Glutamatergic neuron (in vitro differentiated cells): ENCODE results near the gene RSKR. TPM values are rescaled to one million over a fixed set of nuclear protein-coding genes. Genes with fewer than 3 reads are reported as not detected.
"Not testable (repeated sequence)": the region's sequence is repeated elsewhere in the genome, so short reads cannot be mapped to it uniquely, and the experiment has no call there.

Source experiments
- DNase-seq: peaks from one replicate; pipeline ENCODE4 v3.0.0; 2022
- H3K27ac Mint-ChIP-seq: one replicate; pipeline ENCODE4 v1.8.0; 2020; ENCODE audit warnings: mild to moderate bottlenecking, mixed read lengths, inconsistent platforms; ENCODE audit not compliant: unreplicated experiment
- H3K27me3 Mint-ChIP-seq: one replicate; pipeline ENCODE4 v1.8.0; 2020; ENCODE audit warnings: mild to moderate bottlenecking, moderate library complexity, mixed read lengths, inconsistent platforms; ENCODE audit not compliant: unreplicated experiment
- H3K36me3 Mint-ChIP-seq: one replicate; pipeline ENCODE4 v1.8.0; 2020; ENCODE audit warnings: mild to moderate bottlenecking, mixed read lengths, inconsistent platforms; ENCODE audit not compliant: unreplicated experiment
- H3K4me1 Mint-ChIP-seq: one replicate; pipeline ENCODE4 v1.8.0; 2020; ENCODE audit warnings: mild to moderate bottlenecking, low read depth, mixed read lengths, inconsistent platforms; ENCODE audit not compliant: unreplicated experiment
- H3K4me3 Mint-ChIP-seq: one replicate; pipeline ENCODE4 v1.8.0; 2020; ENCODE audit warnings: mild to moderate bottlenecking, mixed read lengths, inconsistent platforms; ENCODE audit not compliant: unreplicated experiment
- H3K9me3 Mint-ChIP-seq: one replicate; pipeline ENCODE4 v1.8.0; 2020; ENCODE audit warnings: mild to moderate bottlenecking, moderate library complexity, mixed read lengths, inconsistent platforms; ENCODE audit not compliant: unreplicated experiment
- CTCF ChIP-seq: fragments of 200-600 bp; sonication (generic); IDR thresholded peaks from one replicate; pipeline ENCODE4 v1.5.0; 2021; ENCODE audit not compliant: partially characterized antibody, unreplicated experiment
- total RNA-seq: library from RNA; stranded (reverse); fragmentation: NEBNext Ultra II Directional; extraction: Animal tissue kit (Norgen Biotek cat#: 25700); gene quantifications from one replicate; pipeline ENCODE4 v1.2.1, GENCODE V29; 2021; ENCODE audit not compliant: unreplicated experiment

RSKR gene
- total RNA-seq, 1 donor from 2014 or later: 44.5 TPM

GRCh38 chr17:28612936-28613872, 781 bp downstream of the RSKR start:
- H3K27ac Mint-ChIP-seq: peak overlapping the region; percentile 64
- peaks cover 3% of the 10 kb centered on the region for H3K9me3 Mint-ChIP-seq
- TF ChIP-seq CTCF: peak; percentile 71
- peaks cover 3% of the 10 kb centered on the region for H3K27me3 Mint-ChIP-seq
- H3K4me3 Mint-ChIP-seq: peak overlapping the region; percentile 30
- peaks cover 3% of the 10 kb centered on the region for H3K4me1 Mint-ChIP-seq
- peak; percentile 60 for DNase-seq
- peaks cover 4% of the 10 kb centered on the region for H3K36me3 Mint-ChIP-seq

GRCh38 chr17:28612531-28612930, 1.5 kb downstream of the RSKR start:
- Mint-ChIP-seq H3K4me3 (no peak overlapping the region), H3K36me3 (peaks cover 4% of the 10 kb centered on the region), H3K27ac (peak overlapping the region; percentile 64)

GRCh38 chr17:28610376-28610775, 3.6 kb downstream of the RSKR start:
- no peak overlapping the region for H3K27ac Mint-ChIP-seq
- H3K4me3 Mint-ChIP-seq: no peak overlapping the region
- peaks cover 4% of the 10 kb centered on the region for H3K36me3 Mint-ChIP-seq
- H3K9me3 Mint-ChIP-seq: peaks cover 2% of the 10 kb centered on the region
- no peak for TF ChIP-seq CTCF
- H3K4me1 Mint-ChIP-seq: peaks cover 3% of the 10 kb centered on the region
- peaks cover 5% of the 10 kb centered on the region for H3K27me3 Mint-ChIP-seq
- DNase-seq: no peak

More at GRCh38 chr17:28612531-28612930, 1.5 kb downstream of the RSKR start:
- Mint-ChIP-seq H3K4me1 (peaks cover 3% of the 10 kb centered on the region), H3K27me3 (peaks cover 3% of the 10 kb centered on the region), H3K9me3 (peaks cover 3% of the 10 kb centered on the region)
- TF ChIP-seq CTCF: no peak
- DNase-seq: no peak

- H3K27me3 Mint-ChIP-seq, H3K9me3 Mint-ChIP-seq, H3K4me1 Mint-ChIP-seq, H3K4me3 Mint-ChIP-seq, H3K36me3 Mint-ChIP-seq, H3K27ac Mint-ChIP-seq: not testable (repeated sequence)
- peak; percentile 21 for DNase-seq
Observed at GRCh38 chr17:28604031-28604430, 10.0 kb downstream of the RSKR start.

- H3K4me1 Mint-ChIP-seq: peaks cover 9% of the 10 kb centered on the region
Observed at GRCh38 chr17:28599311-28600184, 14.4 kb downstream of the RSKR start.

More at GRCh38 chr17:28599311-28600184, 14.4 kb downstream of the RSKR start:
- Mint-ChIP-seq H3K27me3 (peaks cover 2% of the 10 kb centered on the region), H3K9me3 (peaks cover 3% of the 10 kb centered on the region), H3K36me3 (no peaks in the 10 kb centered on the region), H3K27ac (peak overlapping the region; percentile 90), H3K4me3 (peak overlapping the region; percentile 94)
- no peak for DNase-seq
- no peak for TF ChIP-seq CTCF
